Measurements from ENCODE around the gene COX4I1. TPM values are rescaled to one million over a fixed set of nuclear protein-coding genes. Genes with fewer than 3 reads are reported as not detected.
A peak's percentile ranks its signal among the peaks of the same experiment; 100 is the strongest.

Gene COX4I1
- total and polyA plus RNA-seq, 9 of the 15 experiments (the other 6 are each of a cell fraction or from before 2014, with no cell fraction given): 651 to 2,356 (median 1,032) TPM

- no peak for TF ChIP-seq CC2D1A (IDR thresholded peaks at IDR 0.05)
- no peak for TF ChIP-seq XRCC4 (IDR thresholded peaks at IDR 0.05; ENCODE audit: extremely low read depth, insufficient read depth, insufficient read length)
- no peak for TF ChIP-seq PURB (CRISPR knock-in tag; IDR thresholded peaks at IDR 0.05; ENCODE audit: low read depth)
- no peak for TF ChIP-seq NBN (IDR thresholded peaks at IDR 0.05; ENCODE audit: low read depth)
- no peak for TF ChIP-seq MED1 (CRISPR knock-in tag; IDR thresholded peaks at IDR 0.05; ENCODE audit: borderline replicate concordance)
- no peak for TF ChIP-seq ZBTB5 (IDR thresholded peaks at IDR 0.05)
Observed at GRCh38 chr16:85789773-85790172, 9.7 kb upstream of the COX4I1 start (continued).

GRCh38 chr16:85793662-85794298 is 5.7 kb upstream of the COX4I1 start:
- peaks cover 85% of the 10 kb centered on the region for H3K36me3 ChIP-seq (ENCODE audit: control insufficient read depth, insufficient read depth, low read length)
- ATAC-seq (no peak), FAIRE-seq (peak; percentile 15), DNase-seq (ENCODE audit: extremely low read depth in 1 of 4, low spot score in 3 of 4) (no peak)
- no TSS peak for BruUV-seq (replicated peaks)
- peaks cover 19% of the 10 kb centered on the region for H4K20me1 ChIP-seq (replicated peaks; ENCODE audit: control insufficient read depth, insufficient read depth, low read length)
- TF ChIP-seq KLF10 (CRISPR knock-in tag; IDR thresholded peaks at IDR 0.05) (no peak), ZNF140 (CRISPR knock-in tag; IDR thresholded peaks at IDR 0.05) (0 out of 2 replicates have a peak, but pooled peaks have one; percentile 18), NFIX (CRISPR knock-in tag; IDR thresholded peaks at IDR 0.05; ENCODE audit: low read depth) (peak; percentile 22; the same call in 1 of the 2 replicates), ARHGAP35 (IDR thresholded peaks at IDR 0.05; ENCODE audit: partially characterized antibody) (no peak), ZNF444 (CRISPR knock-in tag; IDR thresholded peaks at IDR 0.05) (no peak), ZNF707 (CRISPR knock-in tag; conservative IDR thresholded peaks at IDR 0.05) (0 out of 2 replicates have a peak, but pooled peaks have one; percentile 40)
- TF ChIP-seq, protein P1, sequence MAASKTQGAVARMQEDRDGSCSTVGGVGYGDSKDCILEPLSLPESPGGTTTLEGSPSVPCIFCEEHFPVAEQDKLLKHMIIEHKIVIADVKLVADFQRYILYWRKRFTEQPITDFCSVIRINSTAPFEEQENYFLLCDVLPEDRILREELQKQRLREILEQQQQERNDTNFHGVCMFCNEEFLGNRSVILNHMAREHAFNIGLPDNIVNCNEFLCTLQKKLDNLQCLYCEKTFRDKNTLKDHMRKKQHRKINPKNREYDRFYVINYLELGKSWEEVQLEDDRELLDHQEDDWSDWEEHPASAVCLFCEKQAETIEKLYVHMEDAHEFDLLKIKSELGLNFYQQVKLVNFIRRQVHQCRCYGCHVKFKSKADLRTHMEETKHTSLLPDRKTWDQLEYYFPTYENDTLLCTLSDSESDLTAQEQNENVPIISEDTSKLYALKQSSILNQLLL (CRISPR knock-in tag; IDR thresholded peaks at IDR 0.05; ENCODE audit: borderline replicate concordance): peak; percentile 94
- no peak overlapping the region for H3K9ac ChIP-seq (ENCODE audit: insufficient read depth in 1 of 2, low read depth in 2 of 2, low read length in 2 of 2)
- in situ Hi-C loops (cut with MboI) (no loop called here), intact Hi-C loops (cut with micrococcal nuclease) (no loop called here)
- no peak overlapping the region for H3K27ac ChIP-seq (ENCODE audit: extremely low read depth, low read depth, low read length)
- peaks cover 8% of the 10 kb centered on the region for H3K9me1 ChIP-seq (ENCODE audit: control insufficient read depth, insufficient read depth, low read length)
- WGBS (ENCODE audit: insufficient coverage, low coverage, missing lambda C conversion rate): 90% methylated on average over 5 of the region's 5 CpGs
- peaks cover 5 to 7% of the 10 kb centered on the region in 2 experiments; a peak in 4 of 5 replicates for H3K4me1 ChIP-seq (replicated peaks in 1 of 2; ENCODE audit: control insufficient read depth in 2 of 2, insufficient read depth in 2 of 2, low read length in 2 of 2)
- ChIA-PET POLR2A (interaction anchor here (0.5 to 1.8 kb wide), 4 partner anchors 9 to 239 kb away, joined by 3 to 6 read pairs (median 5); no protein-coding TSS in a partner anchor), CTCF (ENCODE audit: low intra/inter-chr PET ratio) (no interaction called here)
- H3K4me2 ChIP-seq (ENCODE audit: insufficient read depth, low read length): no peak overlapping the region
- no peaks in the 10 kb centered on the region for H3K9me3 ChIP-seq (replicated peaks; ENCODE audit: control insufficient read depth, insufficient read depth, low read depth, low read length)
- no peaks in the 10 kb centered on the region for H3K27me3 ChIP-seq (ENCODE audit: control insufficient read depth in 2 of 2, insufficient read depth in 2 of 2, low read length in 2 of 2)
- H2AFZ ChIP-seq (ENCODE audit: low read depth, low read length): no peak overlapping the region
- peaks cover 90% of the 10 kb centered on the region for H3K79me2 ChIP-seq (ENCODE audit: control insufficient read depth, insufficient read depth, low read length)
- no peak overlapping the region for H3K4me3 ChIP-seq
